ENCODE measurements around the gene MT1M.
"Not testable (repeated sequence)": the region's sequence is repeated elsewhere in the genome, so short reads cannot be mapped to it uniquely, and the experiment has no call there.

MT1M gene

DNA sequence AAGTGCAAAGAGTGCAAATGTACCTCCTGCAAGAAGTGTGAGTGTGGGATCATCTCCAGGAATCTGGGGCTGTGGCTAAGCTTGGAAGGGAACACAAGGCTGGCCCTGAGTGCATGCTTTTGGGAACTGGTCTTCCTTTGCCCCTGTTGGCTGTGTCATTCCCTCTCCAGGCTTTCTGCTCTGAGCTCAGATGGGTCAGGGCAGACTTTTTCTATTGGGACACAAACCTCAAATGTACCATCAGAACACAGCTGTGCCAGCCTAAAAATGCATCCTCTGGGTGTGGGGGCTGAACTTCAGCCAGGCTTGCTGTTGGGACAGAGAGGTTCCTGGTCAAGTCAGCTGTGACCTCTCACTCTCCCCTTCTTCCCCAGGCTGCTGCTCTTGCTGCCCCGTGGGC lies 20.1 kb downstream of the MT1M start:
- DNase-seq, result no peak

DNA sequence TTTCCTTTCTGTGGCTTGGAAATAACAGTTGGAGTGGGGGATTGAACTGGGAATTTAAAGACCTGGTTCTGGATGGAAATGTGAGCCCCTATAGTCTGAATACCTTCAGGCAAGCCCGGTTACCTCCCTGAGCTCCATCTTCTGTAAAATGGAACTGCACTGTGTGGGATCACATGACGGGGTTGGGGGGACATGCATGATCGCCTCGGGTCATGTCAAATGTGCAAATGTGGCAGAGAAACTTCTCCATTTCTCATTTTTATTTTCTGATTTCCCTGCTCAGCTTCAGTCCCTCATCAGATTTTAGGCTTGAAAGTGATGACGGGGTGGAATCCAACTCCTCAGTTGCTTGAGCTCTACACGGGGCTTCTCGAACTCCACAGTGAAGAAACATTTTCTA lies 20.8 kb downstream of the MT1M start:
- no peak for DNase-seq

DNA sequence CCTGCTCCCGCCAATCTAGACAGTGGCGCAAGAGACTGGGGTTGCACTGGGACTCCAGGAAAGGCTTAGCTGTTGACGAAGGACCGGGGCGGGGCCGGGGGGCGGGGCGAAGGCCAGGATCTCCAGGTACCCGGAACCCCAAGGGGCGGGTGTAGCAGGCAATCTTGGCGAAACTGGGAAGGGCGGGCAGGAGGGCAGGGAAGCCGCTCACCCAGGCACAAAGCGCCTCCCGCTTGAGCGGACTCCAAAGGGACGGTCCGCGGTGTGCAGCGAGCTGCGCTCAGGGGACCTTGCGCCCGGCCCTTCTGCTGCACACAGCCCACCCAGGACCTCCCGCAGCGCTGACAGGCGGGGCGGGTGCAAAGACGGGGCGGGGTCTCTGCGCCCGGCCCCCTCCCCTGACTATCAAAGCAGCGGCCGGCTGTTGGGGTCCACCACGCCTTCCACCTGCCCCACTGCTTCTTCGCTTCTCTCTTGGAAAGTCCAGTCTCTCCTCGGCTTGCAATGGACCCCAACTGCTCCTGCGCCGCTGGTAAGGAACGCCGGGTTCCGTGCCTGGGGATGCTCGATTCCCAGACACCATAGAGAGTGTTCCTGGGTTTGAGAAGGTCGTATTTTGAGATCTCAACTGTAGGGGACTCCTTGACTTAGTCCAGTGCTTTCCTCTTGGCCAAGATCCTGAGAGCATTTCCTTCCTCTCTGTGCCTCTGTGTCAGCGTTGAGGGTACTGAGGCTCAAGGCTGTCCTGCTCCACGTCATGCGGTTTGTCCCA lies 25.3 kb downstream of the MT1M start, which contains the start of gene MT1F:
Gene MT1F (plus strand): TSS at position 405 of the 772 bp plus-strand sequence. CDS start 100 bp downstream, at position 505.
- DNase-seq, result peak; percentile 74 to 80

DNA sequence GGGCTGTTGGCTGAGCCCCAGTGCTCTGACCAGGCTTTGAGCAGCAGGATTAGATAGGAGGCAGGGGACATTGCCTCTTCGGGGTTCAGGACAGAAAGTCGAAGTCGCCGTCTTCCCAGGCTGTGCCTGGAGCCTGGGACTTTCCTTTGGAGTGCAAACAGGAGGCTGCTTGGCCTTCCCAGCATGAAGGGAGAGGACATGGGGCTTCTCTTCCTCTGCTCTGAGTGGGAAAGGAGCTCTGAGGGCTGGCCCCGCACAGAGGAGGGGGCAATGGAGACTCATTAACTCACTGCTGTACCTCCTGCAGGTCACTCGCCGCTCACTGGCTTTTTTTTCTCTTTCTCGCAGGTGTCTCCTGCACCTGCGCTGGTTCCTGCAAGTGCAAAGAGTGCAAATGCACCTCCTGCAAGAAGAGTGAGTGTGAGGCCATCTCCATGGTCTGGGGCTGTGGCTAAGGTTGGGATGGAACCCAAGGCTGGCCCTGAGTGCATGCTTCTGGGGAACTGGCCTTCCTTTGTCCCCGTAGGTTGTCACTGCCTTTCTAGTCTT lies 25.9 kb downstream of the MT1M start:
- no peak for DNase-seq

DNA sequence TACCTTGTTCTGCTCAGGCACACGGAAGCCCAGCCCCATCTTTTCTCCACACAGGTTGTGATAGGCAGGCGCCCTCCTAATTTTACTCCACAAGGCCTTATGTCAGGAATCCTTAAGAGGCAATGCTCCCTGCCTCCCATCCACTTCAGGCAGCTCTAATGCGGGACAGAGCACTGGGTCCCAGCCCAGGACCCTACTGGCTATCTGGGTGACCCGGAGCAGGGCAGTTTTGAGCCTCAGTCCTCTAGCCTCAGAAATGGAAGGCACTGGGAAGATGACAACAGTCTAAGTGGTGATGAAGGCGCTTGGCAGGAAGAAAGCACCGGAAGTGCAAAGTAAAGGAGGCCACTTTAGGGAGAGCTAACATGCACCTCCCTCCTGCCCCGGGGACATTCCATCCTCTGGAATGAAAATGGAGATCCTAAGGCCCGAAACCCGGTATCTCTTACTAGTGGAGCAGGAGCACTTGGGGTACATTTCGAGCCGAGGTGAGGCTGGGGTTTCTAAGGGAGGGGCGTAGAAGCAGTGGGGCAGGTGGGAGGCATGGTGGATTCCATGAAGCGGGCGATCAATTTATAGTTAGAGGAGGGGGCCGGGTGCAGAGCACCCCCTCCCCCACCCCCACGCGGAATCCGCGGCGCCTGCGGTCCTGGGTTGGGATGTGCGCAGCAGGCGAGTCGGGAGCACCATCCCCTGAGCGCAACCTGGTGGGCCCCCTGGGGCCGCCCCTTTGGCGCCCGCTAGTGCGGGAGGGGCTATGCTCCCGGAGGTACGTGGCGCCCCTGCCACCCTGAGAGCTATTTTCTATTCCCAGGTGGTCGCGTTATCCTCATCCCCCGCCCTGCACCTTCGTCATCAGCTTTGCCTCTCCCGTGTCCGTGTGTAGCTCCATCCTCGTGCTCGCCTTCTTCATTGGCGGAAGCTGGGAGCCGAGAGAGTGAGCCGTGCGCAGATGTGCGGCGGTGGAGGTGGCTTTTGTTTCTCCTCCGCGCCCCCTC lies 30.2 kb downstream of the MT1M start:
- DNase-seq, result peak; percentile 40 to 49

DNA sequence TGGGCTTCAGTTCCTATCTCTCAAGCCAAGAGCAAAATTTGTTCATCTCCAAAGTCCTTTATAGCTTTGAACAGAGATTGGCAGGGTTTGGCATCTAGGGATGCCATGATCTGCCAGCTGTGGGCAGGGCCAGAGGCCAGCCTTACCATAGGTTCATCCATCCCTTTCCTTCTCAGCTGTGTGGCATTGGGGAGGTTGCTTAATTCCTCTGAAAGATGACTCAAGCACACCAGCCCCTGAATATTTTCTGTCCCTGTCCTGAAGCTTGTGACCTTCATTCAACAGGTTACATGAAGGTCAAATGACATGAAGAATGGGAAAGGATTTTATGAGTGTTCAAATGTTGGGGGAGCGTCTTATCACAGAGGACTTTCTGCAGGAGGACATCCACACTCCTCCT lies 32.0 kb downstream of the MT1M start:
- DNase-seq, result no peak

DNA sequence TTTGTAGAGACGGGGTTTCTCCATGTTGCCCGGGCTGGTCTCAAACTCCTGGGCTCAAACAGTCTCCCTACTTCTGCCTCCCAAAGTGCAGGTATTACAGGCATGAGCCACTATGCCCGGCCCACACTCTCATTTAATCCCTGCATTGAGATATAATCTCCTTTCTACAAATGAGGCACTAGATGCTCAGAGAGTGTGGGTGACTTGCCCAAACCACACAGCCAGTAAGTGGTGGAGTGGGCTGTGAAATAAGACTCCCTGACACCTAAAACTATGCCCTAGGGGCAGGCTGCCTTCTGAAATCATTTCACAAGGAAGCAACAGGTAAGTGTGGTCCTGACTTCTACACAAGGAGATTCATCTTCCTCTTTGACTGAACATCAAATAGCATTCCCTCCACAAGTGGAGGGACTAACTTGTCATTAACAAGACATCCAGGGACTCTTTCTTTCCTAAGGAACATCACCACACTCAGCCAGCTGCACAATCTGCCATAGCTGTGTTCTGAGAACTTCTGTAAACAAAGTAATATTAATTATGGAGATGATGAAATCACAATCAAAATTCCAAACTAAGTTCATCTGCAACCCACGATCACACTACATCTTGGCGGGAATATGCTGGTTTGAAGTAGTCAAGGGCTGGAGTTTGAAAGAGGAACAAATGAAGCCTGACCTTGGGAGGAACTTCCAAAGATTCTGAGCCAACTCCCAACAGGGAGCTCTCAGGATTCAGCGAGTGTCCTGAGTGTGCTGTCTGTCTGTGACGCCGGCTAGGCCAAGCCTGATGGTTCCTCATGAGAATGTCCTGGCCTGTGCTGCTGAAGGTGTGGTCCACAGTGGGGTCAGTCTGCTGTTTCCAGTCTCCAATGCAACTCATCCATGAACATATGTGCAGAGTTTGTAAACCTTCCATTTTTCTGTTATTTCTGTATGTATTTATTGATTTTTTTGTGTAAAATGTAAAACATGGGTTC lies 33.1 kb downstream of the MT1M start:
- not testable (repeated sequence) for DNase-seq

DNA sequence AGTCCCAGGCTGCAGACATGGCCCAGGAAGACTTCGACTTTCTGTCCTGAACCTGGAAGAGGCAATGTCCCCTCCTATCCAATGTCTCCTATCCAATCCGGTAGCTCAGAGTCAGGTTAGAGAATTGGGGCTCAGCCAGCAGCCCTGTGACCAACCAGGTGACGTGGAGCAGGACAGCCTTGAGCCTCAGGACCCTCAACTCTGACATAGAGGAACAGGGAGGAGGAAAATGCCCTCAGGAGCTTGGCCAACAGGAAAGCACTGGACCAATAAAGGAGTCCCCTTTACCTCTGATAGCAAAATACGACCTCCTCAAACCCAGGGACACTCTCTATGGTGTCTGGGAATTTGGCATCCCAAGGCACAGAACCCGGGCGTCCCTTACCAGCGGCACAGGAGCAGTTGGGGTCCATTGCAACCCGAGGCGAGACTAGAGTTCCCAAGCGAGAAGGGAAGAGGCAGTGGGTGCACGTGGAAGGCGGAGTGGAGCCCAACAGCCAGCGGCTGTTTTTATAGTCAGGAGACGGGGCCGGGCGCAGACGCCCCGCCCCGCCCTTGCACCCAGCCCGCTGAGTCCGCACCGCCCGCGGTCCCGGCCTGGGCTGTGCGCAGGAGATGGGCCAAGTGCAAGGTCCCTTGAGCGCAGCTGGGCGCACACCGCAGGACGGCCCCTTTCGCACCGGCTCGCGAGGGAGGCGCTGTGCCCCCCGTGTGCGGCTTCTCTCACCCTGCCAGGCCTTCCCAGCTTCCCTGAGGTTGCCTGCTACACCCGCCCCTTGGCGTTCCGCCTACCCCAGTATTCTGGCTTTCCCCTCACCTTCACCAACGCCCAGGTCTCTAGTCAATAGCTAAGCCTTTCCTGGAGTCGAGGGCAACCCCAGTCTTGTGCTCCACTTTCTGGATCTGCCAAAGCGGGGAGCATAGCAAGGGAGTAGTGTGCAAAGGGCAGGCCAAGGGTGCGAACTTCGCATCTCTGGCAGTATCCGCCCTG lies 35.4 kb downstream of the MT1M start, which contains the start of gene MT1G:
Gene MT1G (minus strand): TSS at position 485 of the 991 bp plus-strand sequence. CDS start 72 bp downstream, at position 413.
- DNase-seq, result peak; percentile 45 to 53

DNA sequence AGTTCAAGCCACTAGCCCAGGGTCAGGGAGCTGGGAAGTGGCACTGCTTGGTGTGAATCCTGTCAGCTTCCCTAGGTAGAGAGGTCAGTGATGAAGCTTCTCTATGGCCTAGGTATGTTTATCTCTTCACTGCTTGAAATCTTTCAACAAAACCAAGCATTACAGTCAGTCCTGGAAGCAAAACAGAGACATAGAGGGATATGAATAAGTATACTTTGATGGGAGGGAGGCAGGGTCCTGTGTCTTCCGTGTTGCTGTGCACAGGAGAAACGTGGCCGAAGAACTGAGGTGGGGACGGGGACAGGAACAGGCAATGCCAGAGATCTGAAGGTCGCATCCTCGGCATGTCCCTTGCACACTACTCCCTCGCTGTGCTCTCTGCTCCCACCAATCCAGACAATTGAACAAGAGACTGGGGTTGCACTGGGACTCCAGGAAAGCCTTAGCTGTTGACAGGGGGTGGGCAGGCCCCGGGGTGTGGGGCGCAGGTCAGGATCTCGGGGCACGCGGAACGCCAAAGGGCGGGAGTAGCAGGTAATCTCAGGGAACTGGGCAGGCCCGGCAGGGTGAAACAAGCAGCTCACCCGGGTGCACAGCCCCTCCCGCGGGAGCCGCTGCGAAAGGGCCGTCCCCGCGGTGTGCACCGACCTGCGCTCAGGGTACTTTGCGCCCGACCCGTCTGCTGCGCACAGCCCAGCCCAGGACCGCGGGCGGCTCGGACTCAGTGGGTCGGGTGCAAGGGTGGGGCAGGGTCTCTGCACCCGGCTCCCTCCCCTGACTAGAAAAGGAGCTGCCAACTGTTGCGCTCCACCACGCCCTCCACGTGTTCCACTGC lies 36.8 kb downstream of the MT1M start, which contains the start of gene MT1H:
Gene MT1H (plus strand): TSS at position 810 of the 835 bp plus-strand sequence. CDS start 71 bp downstream, outside the sequence.
- peak in 1 of 2 donors; percentile 31 for DNase-seq

DNA sequence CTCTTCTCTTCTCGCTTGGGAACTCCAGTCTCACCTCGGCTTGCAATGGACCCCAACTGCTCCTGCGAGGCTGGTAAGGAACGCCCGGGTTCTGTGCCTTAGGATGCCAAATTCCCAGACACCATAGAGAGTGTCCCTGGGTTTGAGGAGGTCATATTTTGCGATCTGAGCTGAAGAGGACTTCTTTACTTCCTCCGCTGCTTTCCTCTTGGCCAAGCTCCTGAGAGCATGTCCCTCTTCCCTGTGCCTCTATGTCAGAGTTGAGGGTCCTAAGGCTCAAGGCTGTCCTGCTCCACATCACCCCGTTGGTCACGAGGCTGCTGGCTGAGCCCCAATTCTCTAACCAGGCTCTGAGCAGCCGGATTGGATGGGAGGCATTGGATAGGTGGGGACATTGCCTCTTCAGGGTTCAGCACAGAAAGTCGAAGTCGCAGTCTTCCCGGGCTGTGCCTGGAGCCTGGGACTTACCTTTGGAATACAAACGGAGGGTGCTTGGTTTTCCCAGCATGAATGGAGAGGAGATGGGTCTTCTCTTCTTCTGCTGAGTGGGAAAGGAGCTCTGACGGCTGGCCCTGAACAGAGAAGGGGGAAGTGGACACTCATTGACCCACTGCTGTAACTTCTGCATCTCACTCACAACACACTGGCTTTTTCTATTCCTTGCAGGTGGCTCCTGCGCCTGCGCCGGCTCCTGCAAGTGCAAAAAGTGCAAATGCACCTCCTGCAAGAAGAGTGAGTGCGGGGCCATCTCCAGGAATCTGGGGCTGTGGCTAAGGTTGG lies 37.6 kb downstream of the MT1M start:
- DNase-seq, result no peak

DNA sequence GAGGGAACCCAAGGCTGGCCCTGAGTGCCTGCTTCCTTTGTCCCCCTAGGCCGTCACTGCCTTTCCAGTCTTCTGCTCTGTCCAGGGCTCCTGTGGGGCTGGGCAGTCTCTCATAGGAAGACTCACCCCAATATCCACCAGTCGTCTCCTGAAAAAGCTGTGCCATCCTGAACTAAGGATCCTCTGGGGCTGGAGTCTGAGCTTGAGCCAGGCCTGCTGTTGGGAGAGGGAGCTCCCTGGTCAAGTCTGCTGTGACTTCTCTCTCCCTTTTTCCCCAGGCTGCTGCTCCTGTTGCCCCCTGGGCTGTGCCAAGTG lies 38.1 kb downstream of the MT1M start:
- DNase-seq, result no peak

DNA sequence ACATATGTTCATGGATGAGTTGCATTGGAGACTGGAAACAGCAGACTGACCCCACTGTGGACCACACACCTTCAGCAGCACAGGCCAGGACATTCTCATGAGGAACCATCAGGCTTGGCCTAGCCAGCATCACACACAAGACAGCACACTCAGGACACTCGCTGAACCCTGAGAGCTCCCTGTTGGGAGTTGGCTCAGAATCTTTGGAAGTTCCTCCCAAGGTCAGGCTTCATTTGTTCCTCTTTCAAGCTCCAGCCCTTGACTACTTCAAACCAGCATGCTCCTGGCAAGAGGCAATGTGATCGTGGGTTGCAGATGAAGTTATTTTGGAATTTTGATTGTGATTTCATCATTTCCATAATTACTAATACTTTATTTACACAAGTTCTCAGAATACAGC lies 39.2 kb downstream of the MT1M start:
- DNase-seq, result not testable (repeated sequence)

DNA sequence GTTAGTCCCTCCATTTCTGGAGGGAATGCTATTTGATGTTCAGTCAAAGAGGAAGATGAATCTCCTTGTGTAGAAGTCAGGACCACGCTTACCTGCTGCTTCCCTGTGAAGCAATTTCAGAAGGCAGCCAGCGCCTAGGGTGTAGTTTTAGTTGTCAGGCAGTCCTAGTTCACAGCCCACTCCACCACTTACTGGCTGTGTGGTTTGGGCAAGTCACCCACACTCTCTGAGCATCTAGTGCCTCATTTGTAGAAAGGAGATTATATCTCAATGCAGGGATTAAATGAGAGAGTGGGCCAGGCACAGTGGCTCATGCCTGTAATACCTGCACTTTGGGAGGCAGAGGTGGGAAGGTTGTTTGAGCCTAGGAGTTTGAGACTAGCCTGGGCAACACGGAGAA lies 39.7 kb downstream of the MT1M start:
- DNase-seq, result not testable (repeated sequence)

DNA sequence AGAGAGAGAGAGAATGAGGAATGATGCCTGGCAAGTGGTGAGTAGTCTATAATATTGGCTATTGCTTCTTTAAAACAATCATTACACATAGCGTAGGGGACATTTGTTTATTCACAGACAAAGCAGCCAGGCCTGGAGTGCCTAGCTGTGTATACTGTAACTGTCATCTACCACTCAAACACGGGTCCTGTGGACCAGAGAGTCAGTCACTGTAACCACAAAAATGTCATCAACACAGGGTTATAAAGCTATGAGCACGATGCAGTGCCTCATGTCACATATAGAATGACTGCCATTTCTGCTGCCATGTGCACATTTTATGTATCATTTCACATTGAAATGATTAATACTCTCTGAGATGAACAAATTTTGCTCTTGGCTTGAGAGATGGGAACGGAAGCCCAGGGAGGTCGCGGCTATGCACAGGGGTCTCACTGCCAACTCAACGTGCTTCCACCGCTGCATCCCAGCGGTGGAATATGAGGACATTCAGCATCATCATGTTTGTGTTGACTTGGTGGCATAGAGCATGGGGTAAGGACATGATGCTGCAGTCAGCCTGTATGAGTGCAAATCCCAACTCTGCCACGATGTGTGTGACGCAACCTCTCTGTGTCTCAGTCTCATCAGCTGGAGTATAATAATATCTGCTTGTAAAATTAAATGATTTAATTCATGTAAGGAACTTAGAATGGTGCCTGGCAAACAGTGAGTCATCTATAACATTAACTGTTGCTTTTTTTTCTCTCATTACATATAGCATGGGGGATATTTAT lies 40.5 kb downstream of the MT1M start:
- no peak for DNase-seq

DNA sequence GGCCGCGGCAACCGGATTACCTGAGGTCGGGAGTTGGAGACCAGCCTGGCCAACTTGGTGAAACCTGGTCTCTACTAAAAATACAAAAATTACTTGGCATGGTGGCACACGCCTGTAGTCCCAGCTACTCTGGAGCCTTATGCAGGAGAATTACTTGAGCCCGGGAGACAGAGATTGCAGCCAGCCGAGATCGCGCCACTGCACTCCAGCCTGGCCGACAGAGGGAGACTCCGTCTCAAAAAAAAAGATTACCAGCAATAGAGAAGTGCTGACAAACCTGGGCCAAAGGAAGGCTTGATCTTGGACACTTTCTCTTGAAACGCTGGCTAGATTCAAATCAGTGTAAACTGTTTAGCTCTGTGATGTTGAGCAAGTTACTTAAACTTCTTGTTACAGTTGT lies 41.5 kb downstream of the MT1M start:
- DNase-seq, result peak in 1 of 2 donors; percentile 34

DNA sequence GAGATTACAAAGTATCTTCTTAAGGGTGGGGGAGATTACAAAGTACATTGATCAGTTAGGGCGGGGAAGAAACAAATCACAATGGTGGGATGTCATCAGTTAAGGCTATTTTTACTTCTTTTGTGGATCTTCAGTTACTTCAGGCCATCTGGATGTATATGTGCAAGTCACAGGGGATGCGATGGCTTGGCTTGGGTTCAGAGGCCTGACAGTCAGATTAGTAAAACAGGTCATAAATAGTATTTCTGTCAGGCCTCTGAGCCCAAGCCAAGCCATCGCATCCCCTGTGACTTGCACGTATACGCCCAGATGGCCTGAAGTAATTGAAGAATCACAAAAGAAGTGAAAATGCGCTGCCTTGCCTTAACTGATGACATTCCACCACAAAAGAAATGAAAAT lies 42.1 kb downstream of the MT1M start:
- DNase-seq, result not testable (repeated sequence)

DNA sequence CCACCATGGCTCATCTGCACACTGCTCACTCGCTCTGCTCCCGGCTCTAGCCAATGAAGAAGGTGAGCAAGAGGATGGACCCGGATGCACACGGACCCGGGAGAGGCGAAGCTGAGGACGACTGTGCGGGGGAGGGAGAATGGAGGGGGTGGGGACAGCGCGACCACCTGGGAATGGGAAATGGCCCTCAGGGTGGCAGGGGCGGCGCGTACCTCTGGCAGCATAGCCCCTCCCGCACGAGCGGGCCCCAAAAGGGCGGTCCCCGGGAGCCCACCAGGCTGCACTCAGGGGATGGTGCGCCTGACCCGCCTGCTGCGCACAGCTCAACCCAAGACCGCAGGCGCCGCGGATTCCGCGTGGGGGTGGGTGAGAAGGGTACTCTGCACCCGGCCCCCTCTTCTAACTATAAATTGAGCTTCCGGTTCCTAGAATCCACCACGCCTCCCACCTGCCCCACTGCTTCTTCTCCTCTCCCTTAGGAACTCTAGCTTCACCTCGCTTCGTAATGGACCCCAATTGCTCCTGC lies 43.3 kb downstream of the MT1M start:
- peak; percentile 54 to 67 for DNase-seq

DNA sequence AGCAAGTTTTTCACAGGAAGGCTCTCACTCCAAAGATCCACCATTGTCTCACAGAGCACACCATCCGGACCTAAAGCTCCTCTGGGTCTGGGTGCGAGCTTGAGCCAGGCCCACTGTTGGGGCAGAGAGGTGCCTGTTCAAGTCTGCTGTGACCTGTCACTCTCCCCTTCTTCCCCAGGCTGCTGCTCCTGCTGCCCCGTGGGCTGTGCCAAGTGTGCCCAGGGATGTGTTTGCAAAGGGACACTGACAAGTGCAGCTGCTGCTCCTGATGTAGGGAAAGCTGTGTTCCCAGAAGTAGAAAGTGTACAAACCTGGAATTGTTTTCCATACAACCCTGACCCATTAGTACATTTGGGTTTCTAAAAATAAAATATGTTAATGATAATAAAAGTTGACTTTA lies 45.0 kb downstream of the MT1M start:
- no peak for DNase-seq

Data from stimulated activated CD4-positive, alpha-beta T cell treated with anti-CD3 and anti-CD28 coated beads, Interleukin-2, amount 100 ng/mL, for 24 hours (primary cell).